T-helper 1 cell treated with Interleukin-12 subunit alpha and Interleukin-12 subunit beta and Interleukin-4 antibody, amounts not matched to agents 30 μg/mL and 1 μg/mL, for 36 hours (primary cell): ENCODE results near the gene HSD17B2.

ENCODE experiments used
- H3K27ac Mint-ChIP-seq: one replicate; pipeline ENCODE4 v1.8.0; 2021; ENCODE audit warnings: mild to moderate bottlenecking, mixed read lengths
- H3K27me3 Mint-ChIP-seq: one replicate; pipeline ENCODE4 v1.8.0; 2021; ENCODE audit warnings: low read depth, mixed read lengths
- H3K36me3 Mint-ChIP-seq: one replicate; pipeline ENCODE4 v1.8.0; 2021; ENCODE audit warnings: low read depth, mixed read lengths
- H3K4me1 Mint-ChIP-seq: one replicate; pipeline ENCODE4 v1.8.0; 2021; ENCODE audit warnings: low read depth, mixed read lengths
- H3K4me3 Mint-ChIP-seq: one replicate; pipeline ENCODE4 v1.8.0; 2021; ENCODE audit warnings: mild to moderate bottlenecking, moderate library complexity, mixed read lengths
- H3K9me3 Mint-ChIP-seq: one replicate; pipeline ENCODE4 v1.8.0; 2021; ENCODE audit warnings: mixed read lengths

The HSD17B2 gene

GRCh38 chr16:82033683-82034300 is 1.3 kb upstream of the HSD17B2 start:
- no peaks in the 10 kb centered on the region for H3K4me1 Mint-ChIP-seq

DNA sequence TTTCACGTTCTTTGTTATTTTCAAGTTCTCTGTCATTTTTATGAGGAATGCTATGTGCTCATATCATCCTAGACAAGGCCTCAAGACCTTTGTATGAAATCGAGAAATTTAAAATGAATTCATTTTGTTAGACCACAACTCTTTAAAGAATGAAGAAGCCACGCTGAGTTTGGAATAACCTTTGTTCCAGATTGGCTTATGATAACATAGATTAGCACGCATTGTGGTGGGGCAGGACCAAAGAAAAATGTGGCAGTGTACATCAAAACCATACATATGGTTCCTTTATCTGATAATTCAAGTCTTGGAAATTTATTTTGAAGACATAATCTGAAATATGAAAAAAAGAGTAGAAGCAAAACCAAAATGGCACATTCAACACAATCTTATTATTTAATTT is 2.2 kb downstream of the HSD17B2 start:
- Mint-ChIP-seq H3K4me3 (no peak overlapping the region), H3K27me3 (peaks cover 8% of the 10 kb centered on the region), H3K36me3 (no peaks in the 10 kb centered on the region), H3K9me3 (no peaks in the 10 kb centered on the region), H3K27ac (no peak overlapping the region), H3K4me1 (no peaks in the 10 kb centered on the region)

More at GRCh38 chr16:82033683-82034300, 1.3 kb upstream of the HSD17B2 start:
- Mint-ChIP-seq H3K4me3 (no peak overlapping the region), H3K36me3 (no peaks in the 10 kb centered on the region), H3K27ac (no peak overlapping the region), H3K27me3 (peaks cover 8% of the 10 kb centered on the region), H3K9me3 (no peaks in the 10 kb centered on the region)

DNA sequence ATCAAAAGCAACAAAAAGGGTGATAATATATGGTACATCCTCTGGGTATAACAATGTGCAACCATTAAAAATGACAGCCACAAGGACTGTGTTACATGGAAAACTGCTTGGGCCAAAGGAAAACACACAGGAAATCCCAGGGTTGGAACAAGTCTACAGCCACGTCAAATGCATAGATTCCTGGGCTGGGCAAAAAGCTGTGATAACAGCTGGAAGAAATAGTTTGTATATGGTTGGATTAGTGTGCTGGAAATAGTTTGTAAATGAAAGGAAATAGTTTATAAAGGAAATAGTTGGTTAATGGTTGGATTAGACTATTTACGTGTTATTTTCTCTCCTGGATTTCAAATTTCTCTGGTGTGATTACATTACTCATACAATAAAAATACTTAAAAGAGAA is 2.6 kb downstream of the HSD17B2 start:
- no peaks in the 10 kb centered on the region for H3K9me3 Mint-ChIP-seq
- H3K27me3 Mint-ChIP-seq: peaks cover 8% of the 10 kb centered on the region

GRCh38 chr16:82040296-82040695 is 5.2 kb downstream of the HSD17B2 start:
- H3K9me3 Mint-ChIP-seq: no peaks in the 10 kb centered on the region
- H3K27me3 Mint-ChIP-seq: peaks cover 4% of the 10 kb centered on the region
- no peak overlapping the region for H3K4me3 Mint-ChIP-seq
- no peaks in the 10 kb centered on the region for H3K36me3 Mint-ChIP-seq
- H3K4me1 Mint-ChIP-seq: no peaks in the 10 kb centered on the region
- no peak overlapping the region for H3K27ac Mint-ChIP-seq

More for the DNA sequence above, 2.6 kb downstream of the HSD17B2 start:
- no peak overlapping the region for H3K4me3 Mint-ChIP-seq
- H3K4me1 Mint-ChIP-seq: no peaks in the 10 kb centered on the region
- no peaks in the 10 kb centered on the region for H3K36me3 Mint-ChIP-seq
- H3K27ac Mint-ChIP-seq: no peak overlapping the region

- H3K4me3 Mint-ChIP-seq: no peak overlapping the region
- H3K27me3 Mint-ChIP-seq: no peaks in the 10 kb centered on the region
- H3K9me3 Mint-ChIP-seq: no peaks in the 10 kb centered on the region
- no peak overlapping the region for H3K27ac Mint-ChIP-seq
- no peaks in the 10 kb centered on the region for H3K36me3 Mint-ChIP-seq
- no peaks in the 10 kb centered on the region for H3K4me1 Mint-ChIP-seq
Observed at GRCh38 chr16:82041542-82041941, 6.5 kb downstream of the HSD17B2 start.

DNA sequence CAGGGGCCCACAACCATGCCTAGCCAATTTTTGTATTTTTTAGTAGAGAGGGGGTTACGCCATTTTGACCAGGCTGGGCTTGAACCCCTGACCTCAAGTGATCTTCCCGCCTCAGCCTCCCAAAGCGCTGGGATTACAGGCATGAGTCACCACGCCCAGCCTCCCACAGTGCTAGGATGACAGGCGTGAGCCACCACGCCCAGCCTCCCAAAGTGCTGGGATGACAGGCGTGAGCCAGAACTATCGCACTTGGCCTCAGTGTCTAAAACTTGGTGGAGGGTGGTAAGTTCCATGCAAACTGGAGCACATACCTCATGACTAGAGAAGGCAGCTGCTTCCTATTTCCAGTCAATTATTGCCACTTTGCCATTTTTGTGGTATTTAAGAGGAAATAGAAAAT is 7.1 kb downstream of the HSD17B2 start:
- no peaks in the 10 kb centered on the region for H3K4me1 Mint-ChIP-seq
- H3K36me3 Mint-ChIP-seq: no peaks in the 10 kb centered on the region
- H3K9me3 Mint-ChIP-seq: no peaks in the 10 kb centered on the region
- no peak overlapping the region for H3K27ac Mint-ChIP-seq
- H3K4me3 Mint-ChIP-seq: no peak overlapping the region
- H3K27me3 Mint-ChIP-seq: peaks cover 3% of the 10 kb centered on the region

DNA sequence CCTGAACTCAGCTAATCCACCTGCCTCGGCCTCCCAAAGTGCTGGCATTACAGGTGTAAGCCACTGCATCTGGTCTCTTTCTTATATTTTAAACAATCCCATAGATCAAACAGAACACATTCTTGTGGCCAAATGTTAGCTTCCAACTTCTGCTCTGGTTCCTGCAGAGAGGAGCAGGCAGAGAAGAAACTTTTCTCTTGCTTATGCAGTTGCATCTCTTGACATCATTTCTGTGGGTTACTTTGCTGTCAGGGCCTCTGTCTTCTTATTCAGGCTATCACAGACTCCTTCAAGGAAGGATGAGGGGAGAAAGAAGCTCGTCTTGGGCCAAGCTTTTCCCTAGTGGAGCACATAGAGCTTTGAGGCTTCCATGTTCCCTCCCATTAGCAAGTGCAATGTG is 7.8 kb downstream of the HSD17B2 start:
- peaks cover 5% of the 10 kb centered on the region for H3K27me3 Mint-ChIP-seq
- no peaks in the 10 kb centered on the region for H3K4me1 Mint-ChIP-seq
- no peak overlapping the region for H3K4me3 Mint-ChIP-seq
- H3K27ac Mint-ChIP-seq: no peak overlapping the region
- no peaks in the 10 kb centered on the region for H3K36me3 Mint-ChIP-seq
- no peaks in the 10 kb centered on the region for H3K9me3 Mint-ChIP-seq

GRCh38 chr16:82043680-82044584 is 8.9 kb downstream of the HSD17B2 start:
- Mint-ChIP-seq H3K27ac (no peak overlapping the region), H3K9me3 (no peaks in the 10 kb centered on the region), H3K4me1 (no peaks in the 10 kb centered on the region), H3K27me3 (peaks cover 5% of the 10 kb centered on the region), H3K36me3 (no peaks in the 10 kb centered on the region), H3K4me3 (no peak overlapping the region)

DNA sequence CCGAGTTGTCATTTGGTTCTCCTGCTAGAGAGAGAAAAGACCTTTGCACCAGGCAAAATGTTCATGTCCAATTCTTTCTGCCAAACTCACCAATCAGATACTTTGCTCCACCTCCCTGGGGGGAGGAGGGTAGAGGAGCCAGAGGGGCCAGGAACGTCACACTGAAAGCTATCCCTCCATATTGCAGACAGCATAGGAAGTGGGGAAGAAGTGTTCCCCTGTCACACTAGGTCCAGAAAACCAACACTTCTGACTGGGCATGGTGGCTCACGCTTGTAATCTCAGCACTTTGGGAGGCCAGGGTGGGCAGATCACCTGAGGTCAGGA is 9.5 kb downstream of the HSD17B2 start:
- Mint-ChIP-seq H3K27ac (no peak overlapping the region), H3K4me3 (no peak overlapping the region), H3K4me1 (no peaks in the 10 kb centered on the region), H3K9me3 (no peaks in the 10 kb centered on the region), H3K27me3 (peaks cover 5% of the 10 kb centered on the region), H3K36me3 (no peaks in the 10 kb centered on the region)

DNA sequence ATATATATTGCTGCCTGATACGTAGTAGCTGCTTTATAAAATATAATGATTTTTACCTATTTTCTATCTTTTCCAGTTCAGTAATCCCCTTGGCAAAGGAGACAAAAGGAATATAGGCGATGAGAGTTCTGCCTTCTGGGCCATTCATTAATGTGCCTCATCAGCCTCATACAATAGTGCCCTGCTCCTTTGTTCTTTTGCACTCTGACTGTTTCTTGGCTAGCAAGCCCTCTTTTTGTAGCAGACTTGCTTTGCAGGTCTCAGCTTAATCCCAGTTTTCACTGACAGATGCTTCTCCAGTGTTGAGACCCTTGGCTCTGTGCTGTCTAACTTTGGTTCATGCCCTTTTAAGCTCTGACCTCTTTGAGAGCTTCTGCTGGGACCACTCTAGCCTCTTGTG is 10.4 kb downstream of the HSD17B2 start:
- Mint-ChIP-seq H3K4me3 (no peak overlapping the region), H3K27ac (no peak overlapping the region), H3K36me3 (no peaks in the 10 kb centered on the region), H3K4me1 (no peaks in the 10 kb centered on the region), H3K27me3 (peaks cover 7% of the 10 kb centered on the region), H3K9me3 (no peaks in the 10 kb centered on the region)

GRCh38 chr16:82046541-82046940 is 11.5 kb downstream of the HSD17B2 start:
- Mint-ChIP-seq H3K4me1 (no peaks in the 10 kb centered on the region), H3K36me3 (no peaks in the 10 kb centered on the region), H3K9me3 (no peaks in the 10 kb centered on the region), H3K27ac (no peak overlapping the region), H3K4me3 (no peak overlapping the region), H3K27me3 (peaks cover 10% of the 10 kb centered on the region)

DNA sequence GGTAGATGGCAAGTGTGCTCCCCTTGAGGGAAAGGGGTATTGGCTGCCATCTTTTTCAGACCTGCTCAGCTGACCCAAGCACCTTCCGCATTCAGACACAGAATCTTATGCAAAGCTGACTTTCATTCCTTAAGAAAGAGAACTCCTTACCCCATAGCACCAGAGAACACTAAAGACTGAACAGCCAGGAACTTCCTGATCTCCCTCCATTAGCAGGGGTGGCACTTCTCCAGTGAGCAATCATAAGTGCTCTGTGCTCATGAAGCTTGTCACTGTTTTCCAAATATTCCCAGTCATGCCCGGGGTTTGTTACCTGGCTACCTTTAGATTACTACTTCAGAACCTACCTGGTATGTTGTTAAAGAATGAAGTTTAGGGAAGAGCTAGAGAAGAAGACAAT is 11.9 kb downstream of the HSD17B2 start:
- H3K4me3 Mint-ChIP-seq: no peak overlapping the region
- no peak overlapping the region for H3K27ac Mint-ChIP-seq
- H3K4me1 Mint-ChIP-seq: no peaks in the 10 kb centered on the region
- H3K36me3 Mint-ChIP-seq: no peaks in the 10 kb centered on the region
- H3K27me3 Mint-ChIP-seq: peaks cover 10% of the 10 kb centered on the region
- no peaks in the 10 kb centered on the region for H3K9me3 Mint-ChIP-seq

- Mint-ChIP-seq H3K27me3 (peaks cover 10% of the 10 kb centered on the region), H3K9me3 (no peaks in the 10 kb centered on the region)
Observed at GRCh38 chr16:82047374-82047773, 12.3 kb downstream of the HSD17B2 start.

GRCh38 chr16:82047787-82048186 is 12.7 kb downstream of the HSD17B2 start:
- Mint-ChIP-seq H3K4me1 (no peaks in the 10 kb centered on the region), H3K9me3 (no peaks in the 10 kb centered on the region), H3K27me3 (peaks cover 10% of the 10 kb centered on the region), H3K4me3 (no peak overlapping the region), H3K36me3 (no peaks in the 10 kb centered on the region), H3K27ac (no peak overlapping the region)

More at GRCh38 chr16:82047374-82047773, 12.3 kb downstream of the HSD17B2 start:
- no peak overlapping the region for H3K27ac Mint-ChIP-seq
- no peaks in the 10 kb centered on the region for H3K36me3 Mint-ChIP-seq
- H3K4me3 Mint-ChIP-seq: no peak overlapping the region
- no peaks in the 10 kb centered on the region for H3K4me1 Mint-ChIP-seq

GRCh38 chr16:82049484-82049883 is 14.4 kb downstream of the HSD17B2 start:
- H3K9me3 Mint-ChIP-seq: no peaks in the 10 kb centered on the region
- no peak overlapping the region for H3K4me3 Mint-ChIP-seq
- H3K27me3 Mint-ChIP-seq: peaks cover 12% of the 10 kb centered on the region
- H3K27ac Mint-ChIP-seq: no peak overlapping the region
- no peaks in the 10 kb centered on the region for H3K4me1 Mint-ChIP-seq
- no peaks in the 10 kb centered on the region for H3K36me3 Mint-ChIP-seq
